ENCODE results near the gene NADSYN1.
"Not testable (repeated sequence)": the region's sequence is repeated elsewhere in the genome, so short reads cannot be mapped to it uniquely, and the experiment has no call there.

Gene NADSYN1

GRCh38 chr11:71453037-71453917, at the start of gene NADSYN1:
Gene NADSYN1, plus strand, starts transcription at chr11:71453203. Its CDS starts 94 bp downstream, at chr11:71453297.
- H3K9me3 Mint-ChIP-seq: no peaks in the 10 kb centered on the region
- peak within 1 kb of the TSS; percentile 94 for H3K27ac Mint-ChIP-seq
- peak within 1 kb of the TSS; percentile 91 for H3K4me3 Mint-ChIP-seq
- intact Hi-C loops (cut with micrococcal nuclease): loop anchor here (5.0 kb wide), 1 partner anchor 1256 kb away; no protein-coding TSS in a partner anchor
- H3K4me1 Mint-ChIP-seq (ENCODE audit: low read depth): peaks cover 71% of the 10 kb centered on the region
- peaks cover 55% of the 10 kb centered on the region for H3K36me3 Mint-ChIP-seq (ENCODE audit: low read depth)
- H3K27me3 Mint-ChIP-seq: no peaks in the 10 kb centered on the region

DNA sequence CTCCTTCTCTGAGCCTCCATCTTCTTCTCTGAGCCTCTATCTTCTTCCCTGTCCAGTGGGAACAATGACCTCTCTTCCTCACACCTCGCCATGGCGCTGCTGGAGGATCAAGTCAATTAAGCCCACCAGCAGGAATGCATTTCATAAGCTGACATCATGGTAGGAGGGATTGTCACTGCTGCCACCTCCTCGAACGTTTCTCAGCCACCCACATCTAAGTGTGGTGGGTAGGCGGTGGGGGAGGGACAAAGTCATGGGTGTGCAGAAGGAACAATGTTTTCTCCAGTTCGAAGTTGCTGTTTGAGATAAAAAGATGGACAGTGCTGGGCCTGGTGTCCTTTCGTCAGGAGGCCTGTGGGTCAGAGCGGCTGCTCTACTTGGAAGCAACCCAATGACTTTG, 48.8 kb upstream of the NADSYN1 start:
- Mint-ChIP-seq H3K27me3 (no peaks in the 10 kb centered on the region), H3K27ac (no peak overlapping the region), H3K36me3 (ENCODE audit: low read depth) (no peaks in the 10 kb centered on the region), H3K4me3 (no peak overlapping the region), H3K9me3 (peaks cover 9% of the 10 kb centered on the region), H3K4me1 (ENCODE audit: low read depth) (no peaks in the 10 kb centered on the region)
- intact Hi-C loops (cut with micrococcal nuclease): no loop called here

DNA sequence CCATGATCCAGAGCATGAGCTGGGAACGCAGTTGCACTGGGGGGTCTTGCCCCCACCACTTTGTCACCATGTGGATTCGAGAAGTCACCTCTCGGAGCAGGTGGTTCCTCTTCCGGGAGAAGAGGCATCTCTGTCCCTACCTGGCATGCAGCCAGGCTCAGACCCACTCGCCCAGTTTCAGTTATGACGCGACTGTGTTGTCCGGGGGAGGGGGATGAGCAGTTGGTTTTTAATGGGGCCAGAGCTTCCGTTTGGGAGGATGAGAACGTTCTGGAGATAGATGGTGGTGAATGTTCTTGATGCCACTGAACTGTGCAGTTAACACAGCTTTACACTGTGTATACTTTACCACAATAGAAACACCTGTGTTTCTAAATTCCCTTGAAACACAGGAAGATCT, 46.3 kb upstream of the NADSYN1 start:
- Mint-ChIP-seq H3K27me3 (peaks cover 4% of the 10 kb centered on the region), H3K27ac (no peak overlapping the region), H3K4me3 (no peak overlapping the region), H3K36me3 (ENCODE audit: low read depth) (no peaks in the 10 kb centered on the region), H3K9me3 (peaks cover 9% of the 10 kb centered on the region), H3K4me1 (ENCODE audit: low read depth) (no peaks in the 10 kb centered on the region)
- intact Hi-C loops (cut with micrococcal nuclease): no loop called here

DNA sequence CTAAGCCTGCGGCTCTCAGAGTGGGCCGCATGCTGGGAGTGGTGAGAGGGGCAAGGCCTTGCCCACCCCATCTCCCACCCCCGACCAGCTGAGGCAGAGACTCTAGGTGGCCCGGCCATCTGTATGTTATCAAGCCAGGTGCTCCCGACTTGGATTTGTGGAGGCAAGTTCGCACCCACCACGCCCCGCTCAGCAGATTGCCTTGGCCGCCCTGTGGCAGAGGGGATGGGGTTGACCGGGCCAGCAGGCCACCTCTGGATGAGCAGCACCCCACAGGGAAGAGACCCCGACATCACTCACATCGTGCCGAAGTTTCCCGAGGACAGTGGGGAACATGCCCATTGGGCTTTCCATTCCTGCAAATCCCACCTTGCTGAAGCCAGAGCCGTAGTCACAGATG, 45.6 kb upstream of the NADSYN1 start:
- no peak overlapping the region for H3K27ac Mint-ChIP-seq
- H3K27me3 Mint-ChIP-seq: peaks cover 4% of the 10 kb centered on the region

GRCh38 chr11:71408826-71409225, 44.2 kb upstream of the NADSYN1 start:
- H3K4me3 Mint-ChIP-seq: no peak overlapping the region
- intact Hi-C loops (cut with micrococcal nuclease): no loop called here
- no peak overlapping the region for H3K27ac Mint-ChIP-seq
- H3K27me3 Mint-ChIP-seq: peaks cover 6% of the 10 kb centered on the region
- H3K36me3 Mint-ChIP-seq (ENCODE audit: low read depth): no peaks in the 10 kb centered on the region
- H3K4me1 Mint-ChIP-seq (ENCODE audit: low read depth): no peaks in the 10 kb centered on the region
- H3K9me3 Mint-ChIP-seq: peaks cover 4% of the 10 kb centered on the region

More for the DNA sequence above, 45.6 kb upstream of the NADSYN1 start:
- Mint-ChIP-seq H3K4me3 (no peak overlapping the region), H3K36me3 (ENCODE audit: low read depth) (no peaks in the 10 kb centered on the region), H3K4me1 (ENCODE audit: low read depth) (no peaks in the 10 kb centered on the region), H3K9me3 (peaks cover 9% of the 10 kb centered on the region)
- intact Hi-C loops (cut with micrococcal nuclease): no loop called here

DNA sequence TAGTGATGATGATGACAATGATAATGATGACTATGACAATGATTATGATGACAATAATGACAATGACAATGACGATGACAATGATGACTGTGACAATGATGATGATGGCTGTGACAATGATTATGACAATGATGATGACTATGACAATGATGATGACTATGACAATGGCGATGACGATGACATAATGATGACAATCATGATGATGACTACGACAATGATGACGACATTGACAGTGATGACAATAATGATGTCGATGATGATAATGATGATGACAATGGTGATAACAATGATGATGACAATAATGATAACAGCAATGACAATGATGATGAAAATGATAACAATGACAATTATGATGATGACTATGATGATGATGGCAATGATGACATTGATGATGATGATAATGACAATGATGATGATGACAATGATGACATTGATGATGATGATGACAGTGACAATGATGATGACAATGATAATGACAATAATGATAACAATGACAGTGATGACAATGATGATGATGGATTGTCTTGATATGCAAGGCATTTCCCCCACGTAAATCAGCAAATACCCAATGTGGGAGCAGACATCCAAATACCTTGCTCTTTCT, 42.5 kb upstream of the NADSYN1 start:
- H3K9me3 Mint-ChIP-seq: no peaks in the 10 kb centered on the region
- H3K4me1 Mint-ChIP-seq (ENCODE audit: low read depth): no peaks in the 10 kb centered on the region
- H3K27me3 Mint-ChIP-seq: peaks cover 7% of the 10 kb centered on the region
- no peak overlapping the region for H3K4me3 Mint-ChIP-seq
- no peak overlapping the region for H3K27ac Mint-ChIP-seq
- intact Hi-C loops (cut with micrococcal nuclease): no loop called here
- no peaks in the 10 kb centered on the region for H3K36me3 Mint-ChIP-seq (ENCODE audit: low read depth)

- no peaks in the 10 kb centered on the region for H3K9me3 Mint-ChIP-seq
- H3K27me3 Mint-ChIP-seq: peaks cover 5% of the 10 kb centered on the region
- H3K27ac Mint-ChIP-seq: no peak overlapping the region
- no peak overlapping the region for H3K4me3 Mint-ChIP-seq
- H3K4me1 Mint-ChIP-seq (ENCODE audit: low read depth): no peaks in the 10 kb centered on the region
- intact Hi-C loops (cut with micrococcal nuclease): no loop called here
- no peaks in the 10 kb centered on the region for H3K36me3 Mint-ChIP-seq (ENCODE audit: low read depth)
These were observed 38.4 kb upstream of the NADSYN1 start for GRCh38 chr11:71414645-71415044.

GRCh38 chr11:71418643-71419042, 34.4 kb upstream of the NADSYN1 start:
- Mint-ChIP-seq H3K27ac (no peak overlapping the region), H3K9me3 (no peaks in the 10 kb centered on the region), H3K4me3 (no peak overlapping the region), H3K27me3 (peaks cover 4% of the 10 kb centered on the region), H3K4me1 (ENCODE audit: low read depth) (no peaks in the 10 kb centered on the region), H3K36me3 (ENCODE audit: low read depth) (no peaks in the 10 kb centered on the region)
- intact Hi-C loops (cut with micrococcal nuclease): no loop called here

- intact Hi-C loops (cut with micrococcal nuclease): no loop called here
- Mint-ChIP-seq H3K9me3 (no peaks in the 10 kb centered on the region), H3K36me3 (ENCODE audit: low read depth) (no peaks in the 10 kb centered on the region), H3K4me1 (ENCODE audit: low read depth) (no peaks in the 10 kb centered on the region), H3K27me3 (peaks cover 2% of the 10 kb centered on the region), H3K4me3 (no peak overlapping the region), H3K27ac (no peak overlapping the region)
These were observed 32.4 kb upstream of the NADSYN1 start for GRCh38 chr11:71420455-71421241.

- H3K4me3 Mint-ChIP-seq: no peak overlapping the region
- no peaks in the 10 kb centered on the region for H3K36me3 Mint-ChIP-seq (ENCODE audit: low read depth)
- no peaks in the 10 kb centered on the region for H3K4me1 Mint-ChIP-seq (ENCODE audit: low read depth)
- no peak overlapping the region for H3K27ac Mint-ChIP-seq
- peaks cover 2% of the 10 kb centered on the region for H3K27me3 Mint-ChIP-seq
- no peaks in the 10 kb centered on the region for H3K9me3 Mint-ChIP-seq
- intact Hi-C loops (cut with micrococcal nuclease): no loop called here
These were observed 31.5 kb upstream of the NADSYN1 start for GRCh38 chr11:71421392-71421950.

DNA sequence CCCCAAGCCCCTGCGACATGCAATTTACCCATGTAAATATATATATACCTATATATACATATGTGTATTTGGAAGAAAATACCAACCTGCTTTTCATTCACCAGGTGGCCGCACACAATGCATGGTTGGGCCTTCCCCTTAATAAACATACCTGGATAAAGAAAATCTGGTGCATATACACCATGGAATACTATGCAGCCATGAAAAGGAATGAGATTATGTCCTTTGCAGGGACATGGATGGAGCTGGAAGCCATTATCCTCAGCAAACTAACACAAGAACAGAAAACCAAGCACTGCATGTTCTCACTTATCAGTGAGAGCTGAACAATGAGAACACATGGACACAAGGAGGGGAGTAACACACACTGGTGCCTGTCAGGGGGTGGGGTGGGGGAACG, 30.7 kb upstream of the NADSYN1 start:
- H3K9me3 Mint-ChIP-seq; intact Hi-C loops (cut with micrococcal nuclease); H3K4me3 Mint-ChIP-seq; H3K36me3 Mint-ChIP-seq (ENCODE audit: low read depth); H3K27ac Mint-ChIP-seq; H3K4me1 Mint-ChIP-seq (ENCODE audit: low read depth); H3K27me3 Mint-ChIP-seq: not testable (repeated sequence)

- no peaks in the 10 kb centered on the region for H3K4me1 Mint-ChIP-seq (ENCODE audit: low read depth)
- no peak overlapping the region for H3K27ac Mint-ChIP-seq
- H3K9me3 Mint-ChIP-seq: no peaks in the 10 kb centered on the region
- H3K27me3 Mint-ChIP-seq: peaks cover 4% of the 10 kb centered on the region
- intact Hi-C loops (cut with micrococcal nuclease): no loop called here
- no peak overlapping the region for H3K4me3 Mint-ChIP-seq
- no peaks in the 10 kb centered on the region for H3K36me3 Mint-ChIP-seq (ENCODE audit: low read depth)
These were observed 29.7 kb upstream of the NADSYN1 start for GRCh38 chr11:71423181-71423790.

DNA sequence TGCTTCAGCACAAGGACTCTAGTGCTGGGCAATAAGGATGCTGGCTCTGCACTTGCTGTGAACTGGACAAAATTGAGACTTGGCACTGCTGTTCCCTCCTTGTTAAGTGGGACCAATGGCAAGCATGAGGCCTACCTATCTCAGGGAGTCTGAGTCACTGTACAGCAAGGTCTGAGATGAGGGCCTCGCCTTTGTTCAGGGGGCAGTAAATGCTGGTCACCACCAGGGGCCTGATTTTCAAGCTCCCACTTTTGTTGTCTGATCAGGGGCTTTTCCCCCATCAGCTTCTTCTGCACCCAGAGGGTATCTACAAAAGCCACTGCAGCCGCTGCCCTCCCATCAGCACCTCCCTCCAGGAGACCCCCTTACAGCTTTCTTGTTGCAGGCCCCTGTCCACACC, 27.6 kb upstream of the NADSYN1 start:
- Mint-ChIP-seq H3K4me1 (ENCODE audit: low read depth) (no peaks in the 10 kb centered on the region), H3K36me3 (ENCODE audit: low read depth) (no peaks in the 10 kb centered on the region), H3K27ac (no peak overlapping the region), H3K4me3 (no peak overlapping the region), H3K27me3 (peaks cover 2% of the 10 kb centered on the region), H3K9me3 (no peaks in the 10 kb centered on the region)
- intact Hi-C loops (cut with micrococcal nuclease): no loop called here

Data from dendritic cell treated with granulocyte-macrophage colony-stimulating factor and Interleukin-4, amounts not matched to agents 40 ng/mL and 50 ng/mL, for 4 days (primary cell).